IPS DF 6.9 (cell line): Measurements from ENCODE around the gene ATRAID.

Experiments used
- DNase-seq: peaks from one replicate; pipeline ENCODE4 v3.0.0-alpha.2; 2013; ENCODE audit warnings: low read depth, low spot score
- H3K27ac ChIP-seq: one replicate; pipeline ENCODE4 v1.5.1; 2013; ENCODE audit warnings: low read length, control low read depth
- H3K27me3 ChIP-seq: 2 replicates; pipeline ENCODE4 v1.6.1; 2013; ENCODE audit warnings: mild to moderate bottlenecking, low read length; ENCODE audit not compliant: control insufficient read depth, insufficient read depth
- H3K36me3 ChIP-seq: 2 replicates; pipeline ENCODE4 v1.6.1; 2013; ENCODE audit warnings: low read length; ENCODE audit not compliant: control insufficient read depth, insufficient read depth
- H3K4me1 ChIP-seq: 2 replicates; pipeline ENCODE4 v1.6.1; 2013; ENCODE audit warnings: low read length; ENCODE audit not compliant: control insufficient read depth, insufficient read depth
- H3K4me3 ChIP-seq: 2 replicates; pipeline ENCODE4 v1.5.1; 2013; ENCODE audit warnings: mild to moderate bottlenecking, low read length
- H3K9me3 ChIP-seq: 2 replicates; pipeline ENCODE4 v1.6.1; 2013; ENCODE audit warnings: low read length, inconsistent platforms; ENCODE audit not compliant: control insufficient read depth, insufficient read depth
- WGBS: extraction: QIAGEN DNeasy Blood & Tissue Kit; methylation state at CpG from one replicate; pipeline ENCODE4 v1.1.7; 2013; ENCODE audit warnings: mixed read lengths, missing lambda C conversion rate; ENCODE audit not compliant: insufficient read length, insufficient coverage; 5-methylcytosine and 5-hydroxymethylcytosine counted together

Gene ATRAID

DNA sequence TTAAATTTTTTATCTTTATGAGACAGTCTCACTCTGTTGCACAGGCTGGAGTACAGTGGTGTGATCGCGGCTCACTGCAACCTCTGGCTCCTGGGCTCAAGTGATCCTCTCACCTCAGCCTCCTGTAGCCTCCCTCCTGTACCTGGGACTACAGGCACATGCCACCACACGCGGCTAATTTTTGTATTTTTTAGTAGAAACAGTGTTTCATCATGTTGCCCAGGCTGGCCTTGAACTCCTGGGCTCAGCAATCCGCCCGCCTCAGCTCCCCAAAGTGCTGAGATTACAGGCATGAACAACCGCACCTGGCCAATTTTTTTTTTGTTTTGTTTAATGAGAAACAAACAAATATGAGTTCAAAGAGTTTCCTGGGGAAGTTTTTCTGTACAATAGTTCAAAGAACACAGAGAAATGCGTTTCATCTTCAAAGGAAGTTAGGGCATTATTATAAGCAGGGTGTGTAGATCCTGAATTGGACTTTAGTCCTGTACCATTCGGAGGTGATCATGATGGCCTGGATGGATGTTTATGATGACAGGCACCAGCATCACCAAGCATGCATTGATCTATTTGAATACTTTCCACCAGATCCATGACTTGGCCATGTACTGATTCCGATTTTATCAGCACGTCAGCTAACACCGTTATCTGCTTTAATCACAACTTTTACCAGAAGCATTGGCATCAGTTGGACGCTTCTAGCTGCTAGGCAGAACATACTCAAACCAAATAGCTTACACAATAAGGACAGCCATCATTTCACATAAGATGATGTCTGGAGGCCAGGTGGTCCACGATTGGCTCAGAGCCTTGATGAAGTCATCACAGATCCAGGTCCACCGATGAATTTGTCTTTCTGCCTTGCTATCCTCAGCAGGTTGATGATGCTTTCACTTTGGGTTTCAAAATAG, 34.1 kb upstream of the ATRAID start:
- DNase-seq: no peak
- no peak overlapping the region for H3K4me3 ChIP-seq
- no peak overlapping the region for H3K27ac ChIP-seq
- WGBS: no CpG with 5 or more reads among the region's 15 CpGs
- no peaks in the 10 kb centered on the region for H3K4me1 ChIP-seq
- no peaks in the 10 kb centered on the region for H3K27me3 ChIP-seq
- no peaks in the 10 kb centered on the region for H3K9me3 ChIP-seq
- H3K36me3 ChIP-seq: no peaks in the 10 kb centered on the region

DNA sequence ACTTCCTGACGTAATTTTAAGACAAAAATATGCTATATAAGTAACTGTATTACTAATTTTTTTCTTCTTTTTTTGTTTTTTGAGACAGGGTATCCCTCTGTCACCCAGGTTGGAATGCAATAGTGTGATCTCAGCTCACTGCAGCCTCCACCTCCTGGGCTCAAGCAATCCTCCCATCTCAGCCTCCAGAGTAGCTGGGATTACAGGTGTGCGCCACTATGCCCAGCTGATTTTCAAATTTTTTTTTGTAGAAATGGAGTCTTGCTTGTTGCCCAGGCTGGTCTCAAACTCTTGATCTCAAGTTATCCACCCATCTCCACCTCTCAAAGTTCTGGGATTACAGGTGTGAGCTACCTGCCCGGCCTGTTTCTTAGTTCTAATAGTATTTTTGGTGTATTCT, 33.4 kb upstream of the ATRAID start:
- no CpG with 5 or more reads among the region's 3 CpGs for WGBS
- no peak overlapping the region for H3K4me3 ChIP-seq
- no peaks in the 10 kb centered on the region for H3K4me1 ChIP-seq
- DNase-seq: no peak
- H3K9me3 ChIP-seq: no peaks in the 10 kb centered on the region
- no peaks in the 10 kb centered on the region for H3K27me3 ChIP-seq
- no peaks in the 10 kb centered on the region for H3K36me3 ChIP-seq
- no peak overlapping the region for H3K27ac ChIP-seq

DNA sequence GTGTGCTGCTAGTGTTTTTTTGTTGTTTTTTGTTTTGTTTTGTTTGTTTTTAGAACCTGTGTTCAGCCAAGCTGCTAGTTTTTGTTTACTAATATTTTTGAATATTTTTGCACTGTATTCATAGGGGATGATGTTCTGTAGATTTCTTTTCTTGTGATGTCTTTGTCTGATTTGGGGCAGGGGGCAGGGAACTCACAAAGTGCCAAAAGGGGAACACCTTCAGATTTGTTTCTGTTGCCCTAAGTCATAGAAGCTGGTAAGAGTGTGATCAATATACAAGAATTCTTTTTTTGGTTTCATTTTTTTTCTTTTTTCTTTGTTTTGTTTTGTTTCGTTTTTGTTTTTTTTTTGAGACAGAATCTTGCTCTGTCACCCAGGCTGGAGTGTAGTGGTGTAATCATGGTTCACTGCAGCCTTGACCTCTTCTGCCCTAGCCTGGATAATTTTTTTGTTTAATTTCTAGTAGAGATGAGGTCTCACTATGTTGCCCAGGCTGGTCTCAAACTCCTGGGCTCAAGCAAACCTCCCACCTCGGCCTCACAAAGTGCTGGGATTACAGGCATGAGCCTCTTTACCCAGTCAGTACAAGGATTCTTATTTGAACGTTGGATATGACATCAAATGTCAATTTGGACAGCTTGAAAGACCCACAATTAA, 32.4 kb upstream of the ATRAID start:
- Histone ChIP-seq H3K27ac (no peak overlapping the region), H3K36me3 (no peaks in the 10 kb centered on the region), H3K27me3 (no peaks in the 10 kb centered on the region), H3K4me1 (no peaks in the 10 kb centered on the region), H3K4me3 (no peak overlapping the region), H3K9me3 (no peaks in the 10 kb centered on the region)
- WGBS: no CpG with 5 or more reads among the region's 3 CpGs
- no peak for DNase-seq

DNA sequence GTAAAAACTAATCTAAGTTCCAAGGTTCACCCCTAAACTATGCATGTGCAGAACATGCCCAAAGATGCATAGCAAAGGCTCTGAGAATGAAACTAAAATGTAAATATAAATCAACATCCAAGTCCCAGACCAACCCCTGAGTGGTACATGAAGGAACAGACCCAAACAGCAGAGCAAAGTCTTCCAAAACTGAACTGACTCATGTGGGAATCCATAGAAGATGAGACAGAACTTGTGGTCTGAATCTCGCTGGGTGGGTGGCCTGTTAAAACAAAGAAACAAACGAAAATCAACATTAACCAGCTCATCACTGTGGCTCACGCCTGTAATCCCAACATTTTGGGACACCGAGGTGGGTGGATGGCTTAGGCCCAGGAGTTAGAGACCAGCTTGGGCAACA, 29.5 kb upstream of the ATRAID start:
- WGBS: no CpG with 5 or more reads among the region's 4 CpGs
- no peaks in the 10 kb centered on the region for H3K4me1 ChIP-seq
- H3K4me3 ChIP-seq: no peak overlapping the region
- H3K27ac ChIP-seq: no peak overlapping the region
- H3K27me3 ChIP-seq: no peaks in the 10 kb centered on the region
- no peaks in the 10 kb centered on the region for H3K9me3 ChIP-seq
- no peaks in the 10 kb centered on the region for H3K36me3 ChIP-seq
- DNase-seq: no peak

DNA sequence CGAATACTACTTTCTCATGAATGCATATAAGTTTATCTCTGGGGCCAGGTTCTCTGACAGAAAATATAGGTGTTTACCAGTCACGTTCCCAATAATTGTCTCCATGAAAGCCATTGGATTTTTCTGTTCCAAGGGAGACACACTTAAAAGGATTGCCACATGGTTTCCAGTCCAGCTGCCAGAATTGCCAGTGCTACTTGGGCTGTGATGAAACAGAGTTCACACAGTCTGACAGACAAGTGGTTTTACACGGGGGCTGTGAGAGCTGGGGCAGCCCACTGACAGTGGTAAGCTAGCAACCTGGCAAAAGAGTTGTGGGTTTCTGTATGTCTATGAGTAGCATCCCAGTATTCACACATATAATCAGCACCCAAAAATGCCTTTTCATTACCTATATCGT, 27.7 kb upstream of the ATRAID start:
- H3K27ac ChIP-seq: no peak overlapping the region
- no peak overlapping the region for H3K4me3 ChIP-seq
- no CpG with 5 or more reads among the region's 4 CpGs for WGBS
- no peak for DNase-seq
- H3K4me1 ChIP-seq: no peaks in the 10 kb centered on the region
- no peaks in the 10 kb centered on the region for H3K27me3 ChIP-seq
- H3K9me3 ChIP-seq: no peaks in the 10 kb centered on the region
- no peaks in the 10 kb centered on the region for H3K36me3 ChIP-seq

DNA sequence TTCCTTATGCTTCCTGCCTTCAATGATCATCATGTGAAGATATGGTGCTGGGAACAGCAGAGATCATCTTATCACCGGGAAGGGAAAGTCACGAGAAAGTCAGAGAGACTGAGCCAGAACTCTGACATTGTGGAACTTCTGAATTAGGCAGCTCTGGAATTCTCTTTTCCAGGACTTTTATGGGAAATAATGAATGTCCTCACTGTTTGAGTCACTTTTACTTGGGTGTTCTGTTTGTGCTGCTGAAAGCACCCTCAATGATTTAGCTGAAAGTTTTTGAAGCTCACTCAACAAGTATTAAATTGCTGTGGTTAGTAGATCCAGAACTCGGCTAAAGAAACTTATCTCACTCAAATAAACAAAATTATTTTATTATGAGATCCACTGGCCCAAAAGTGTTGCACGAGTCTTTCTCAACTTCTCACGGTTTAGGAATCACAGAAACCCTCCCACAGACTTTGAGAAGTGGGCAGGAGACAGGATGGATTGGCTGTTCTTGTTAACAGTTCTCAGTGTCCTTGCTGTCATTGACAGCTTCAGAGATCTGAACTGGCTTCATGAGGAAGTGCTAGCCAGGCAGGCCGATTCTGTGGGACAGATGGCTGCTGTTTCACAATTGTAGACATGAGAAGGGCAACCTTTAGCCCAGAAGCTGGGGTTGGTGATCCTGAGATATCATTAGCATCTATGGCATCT, 26.4 kb upstream of the ATRAID start:
- no peak for DNase-seq
- H3K9me3 ChIP-seq: no peaks in the 10 kb centered on the region
- H3K27ac ChIP-seq: no peak overlapping the region
- no peak overlapping the region for H3K4me3 ChIP-seq
- no peaks in the 10 kb centered on the region for H3K36me3 ChIP-seq
- H3K27me3 ChIP-seq: no peaks in the 10 kb centered on the region
- no CpG with 5 or more reads among the region's 6 CpGs for WGBS
- H3K4me1 ChIP-seq: no peaks in the 10 kb centered on the region

DNA sequence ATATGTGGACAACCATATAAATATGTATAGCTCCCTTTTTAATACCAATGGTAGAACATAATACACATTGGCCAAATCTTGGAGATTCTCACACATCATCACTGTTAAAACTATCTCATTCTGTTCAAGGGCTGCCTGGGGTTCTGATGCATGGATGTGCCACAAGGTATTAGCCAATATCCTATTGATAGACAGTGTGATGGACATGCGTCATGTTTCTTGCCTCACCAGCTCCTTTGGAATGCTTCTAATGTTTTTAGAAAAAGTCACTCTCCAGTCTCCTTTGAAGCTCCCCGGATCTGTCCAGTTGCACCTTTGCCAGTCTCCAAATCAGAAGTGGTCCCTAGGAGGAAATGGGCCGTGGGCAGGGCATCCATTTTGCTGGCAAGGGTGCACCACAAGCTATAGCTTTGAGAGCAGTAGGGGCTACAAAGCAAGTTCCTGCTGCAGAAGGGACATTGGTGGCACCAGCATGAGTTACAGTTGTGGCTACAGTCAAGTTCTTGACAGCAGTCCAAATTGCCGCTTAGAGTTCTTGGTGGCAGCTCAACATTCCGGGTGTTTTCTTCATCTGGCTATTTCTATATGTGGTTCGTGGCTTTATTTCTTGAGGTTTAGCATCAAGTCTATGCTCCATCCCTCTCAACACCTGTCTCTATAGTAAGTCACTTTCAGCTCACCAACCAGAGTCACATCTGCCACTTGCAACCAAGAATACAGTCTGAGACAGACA, 25.1 kb upstream of the ATRAID start:
- Histone ChIP-seq H3K27me3 (no peaks in the 10 kb centered on the region), H3K27ac (no peak overlapping the region), H3K36me3 (no peaks in the 10 kb centered on the region), H3K9me3 (no peaks in the 10 kb centered on the region), H3K4me3 (no peak overlapping the region), H3K4me1 (no peaks in the 10 kb centered on the region)
- DNase-seq: no peak
- no CpG with 5 or more reads among the region's 6 CpGs for WGBS

DNA sequence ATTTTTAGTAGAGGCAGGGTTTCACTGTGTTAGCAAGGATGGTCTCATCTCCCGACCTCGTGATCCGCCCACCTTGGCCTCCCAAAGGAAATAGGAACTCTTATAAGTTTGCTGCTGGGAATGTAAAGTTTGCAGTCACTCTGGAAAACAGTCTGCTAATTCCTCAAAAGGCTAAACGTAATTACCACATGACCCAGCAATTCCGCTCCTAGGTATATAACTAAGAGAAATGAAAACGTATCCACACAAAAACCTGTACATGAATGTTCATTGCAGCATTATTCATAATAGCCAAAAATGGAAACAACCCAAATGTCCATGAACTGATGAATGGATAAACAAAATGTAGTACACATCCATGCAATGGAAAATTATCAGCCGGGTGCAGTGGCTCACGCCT, 21.9 kb upstream of the ATRAID start:
- no CpG with 5 or more reads among the region's 8 CpGs for WGBS
- H3K27me3 ChIP-seq: no peaks in the 10 kb centered on the region
- H3K9me3 ChIP-seq: no peaks in the 10 kb centered on the region
- no peak overlapping the region for H3K4me3 ChIP-seq
- H3K27ac ChIP-seq: no peak overlapping the region
- no peak for DNase-seq
- H3K4me1 ChIP-seq: no peaks in the 10 kb centered on the region
- no peaks in the 10 kb centered on the region for H3K36me3 ChIP-seq

DNA sequence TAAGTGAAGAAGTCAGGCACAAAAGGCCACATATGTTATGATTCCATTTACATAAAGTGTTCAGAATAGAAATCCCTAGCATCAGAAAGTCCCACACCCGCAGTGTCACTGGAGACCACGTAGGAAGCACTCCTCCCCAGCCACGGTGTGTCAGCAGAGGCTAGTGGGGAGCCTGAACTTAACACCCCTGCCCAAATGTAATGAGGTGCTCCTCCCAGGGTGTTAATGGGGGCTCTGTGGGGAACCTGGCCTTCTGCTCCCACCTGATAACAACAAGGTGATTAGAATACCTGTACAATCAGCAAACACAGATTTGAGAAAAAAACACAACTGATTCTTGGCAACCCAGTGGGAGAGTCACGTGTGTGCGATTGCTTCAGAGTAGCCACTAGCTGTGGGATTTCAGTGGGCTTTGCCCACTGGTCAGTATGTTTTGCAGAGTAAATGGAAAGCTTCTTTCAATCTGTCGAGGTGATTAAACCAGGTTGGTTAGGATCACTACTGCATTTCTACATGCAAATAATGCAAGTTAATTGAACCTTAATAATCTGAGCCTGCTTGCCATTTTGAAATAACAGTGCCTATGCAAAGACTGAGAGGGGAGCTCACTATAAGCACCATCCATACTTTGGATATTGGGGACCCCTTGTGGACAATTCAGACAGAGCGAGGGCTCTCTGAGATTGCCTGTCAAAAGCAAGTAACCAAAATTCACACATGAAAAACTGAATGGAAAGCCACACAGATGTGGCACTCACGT, 20.6 kb upstream of the ATRAID start:
- H3K27me3 ChIP-seq: no peaks in the 10 kb centered on the region
- H3K4me3 ChIP-seq: no peak overlapping the region
- no peaks in the 10 kb centered on the region for H3K36me3 ChIP-seq
- H3K4me1 ChIP-seq: no peaks in the 10 kb centered on the region
- no peak overlapping the region for H3K27ac ChIP-seq
- no CpG with 5 or more reads among the region's 8 CpGs for WGBS
- no peaks in the 10 kb centered on the region for H3K9me3 ChIP-seq
- DNase-seq: no peak
